Stimulated activated CD4-positive, alpha-beta T cell treated with anti-CD3 and anti-CD28 coated beads, Interleukin-2, amount 100 ng/mL, for 48 hours (primary cell): ENCODE results near the gene TENM4.

ENCODE experiments used
- DNase-seq, 2 donors: peaks; one replicate each; pipeline ENCODE4 v3.0.0-alpha.2; 2020

TENM4 gene

GRCh38 chr11:79290761-79291160, 150.1 kb downstream of the TENM4 start:
- no peak for DNase-seq

GRCh38 chr11:79287952-79288351, 152.9 kb downstream of the TENM4 start:
- no peak for DNase-seq

- no peak for DNase-seq
Observed at GRCh38 chr11:79285756-79286155, 155.1 kb downstream of the TENM4 start.

- no peak for DNase-seq
Observed at GRCh38 chr11:79276736-79277325, 164.0 kb downstream of the TENM4 start.

- DNase-seq = no peak
Observed at GRCh38 chr11:79274636-79275331, 166.0 kb downstream of the TENM4 start.

- no peak for DNase-seq
Observed at GRCh38 chr11:79273781-79274180, 167.0 kb downstream of the TENM4 start.

- no peak for DNase-seq
Observed at GRCh38 chr11:79269611-79270307, 171.1 kb downstream of the TENM4 start.

- DNase-seq = no peak
Observed at GRCh38 chr11:79266396-79266795, 174.4 kb downstream of the TENM4 start.

GRCh38 chr11:79265756-79266322, 175.0 kb downstream of the TENM4 start:
- DNase-seq = no peak

GRCh38 chr11:79264284-79264683, 176.5 kb downstream of the TENM4 start:
- DNase-seq = no peak

- no peak for DNase-seq
Observed at GRCh38 chr11:79263001-79263400, 177.8 kb downstream of the TENM4 start.

- DNase-seq = no peak
Observed at GRCh38 chr11:79262221-79262620, 178.6 kb downstream of the TENM4 start.

GRCh38 chr11:79261684-79262083, 179.1 kb downstream of the TENM4 start:
- no peak for DNase-seq

- no peak for DNase-seq
Observed at GRCh38 chr11:79259800-79260199, 181.0 kb downstream of the TENM4 start.

- no peak for DNase-seq
Observed at GRCh38 chr11:79258576-79258975, 182.3 kb downstream of the TENM4 start.

- no peak for DNase-seq
Observed at GRCh38 chr11:79255965-79256364, 184.9 kb downstream of the TENM4 start.

GRCh38 chr11:79253280-79253679, 187.6 kb downstream of the TENM4 start:
- no peak for DNase-seq

GRCh38 chr11:79249295-79249993, 191.4 kb downstream of the TENM4 start:
- no peak for DNase-seq

- DNase-seq = no peak
Observed at GRCh38 chr11:79244798-79245197, 196.0 kb downstream of the TENM4 start.

GRCh38 chr11:79244241-79244772, 196.5 kb downstream of the TENM4 start:
- DNase-seq = no peak

- no peak for DNase-seq
Observed at GRCh38 chr11:79243422-79244210, 197.2 kb downstream of the TENM4 start.

- DNase-seq = no peak
Observed at GRCh38 chr11:79242616-79243015, 198.2 kb downstream of the TENM4 start.
